Small intestine (tissue), 7 donors: ENCODE results near the gene PRKD2. TPM values are rescaled to one million over a fixed set of nuclear protein-coding genes. Genes with fewer than 3 reads are reported as not detected.

ENCODE experiments used
- DNase-seq, 2 donors: peaks; one replicate each; pipeline versions ENCODE4 v3.0.0 to v3.0.0-alpha.2; 2013
- FAIRE-seq: peaks from 2 replicates; lab custom pipeline; 2012; peaks lifted over from hg19 to GRCh38; lab: Jason Lieb, UNC
- H3K27ac ChIP-seq, 3 donors: one replicate each; pipeline ENCODE4 v1.5.1; 2013; ENCODE audit warnings: low read length in 2 of 3, mild to moderate bottlenecking in 2 of 3, control low read depth in 1 of 3, inconsistent platforms in 1 of 3, low read depth in 1 of 3, moderate library complexity in 1 of 3
- H3K27me3 ChIP-seq, 3 donors: one replicate each; pipeline ENCODE4 v1.6.1; 2013; ENCODE audit warnings: low read length in 3 of 3, inconsistent platforms in 1 of 3; ENCODE audit not compliant: control insufficient read depth in 3 of 3, insufficient read depth in 3 of 3
- H3K36me3 ChIP-seq, 3 donors: one replicate each; pipeline ENCODE4 v1.6.1; 2013; ENCODE audit warnings: low read length in 3 of 3, inconsistent platforms in 1 of 3, low read depth in 1 of 3, mild to moderate bottlenecking in 1 of 3, moderate library complexity in 1 of 3; ENCODE audit not compliant: control insufficient read depth in 3 of 3, insufficient read depth in 2 of 3
- H3K4me1 ChIP-seq, 3 donors: one replicate each; pipeline ENCODE4 v1.6.1; 2013; ENCODE audit warnings: low read length in 2 of 3, inconsistent platforms in 1 of 3, low read depth in 1 of 3, mild to moderate bottlenecking in 1 of 3, moderate library complexity in 1 of 3; ENCODE audit not compliant: control insufficient read depth in 3 of 3, insufficient read depth in 2 of 3
- H3K4me3 ChIP-seq, 3 donors: one replicate each; pipeline ENCODE4 v1.5.1; 2013; ENCODE audit warnings: low read length in 3 of 3, control low read depth in 1 of 3, inconsistent platforms in 1 of 3, low read depth in 1 of 3, mild to moderate bottlenecking in 1 of 3, moderate library complexity in 1 of 3
- H3K9me3 ChIP-seq, 2 donors: one replicate each; pipeline ENCODE4 v1.6.1; 2013; ENCODE audit warnings: low read depth in 1 of 2, low read length in 1 of 2; ENCODE audit not compliant: control insufficient read depth in 2 of 2, insufficient read depth in 1 of 2
- WGBS, 3 donors: extraction: QIAGEN DNeasy Blood & Tissue Kit; methylation state at CpG; one replicate each; pipeline ENCODE4 v1.1.7; 2013; 5-methylcytosine and 5-hydroxymethylcytosine counted together
- polyA plus RNA-seq, 4 donors: library from polyadenylated mRNA; stranded (reverse) in 3 of 4; unstranded in 1 of 4; fragments of 200-250 nt in 3 of 4; fragments of 120-200 nt in 1 of 4; gene quantifications; one replicate each; pipeline versions ENCODE4 v1.2.1 to v1.2.3, GENCODE V29; 2013
- donor health status: healthy with polysubstance abuse.
- donor health status: control.
- donor health status: control.
- donor health status: Bipolar disorder and iron deficiency.
- donor health status: healthy.

PRKD2 gene
- polyA plus RNA-seq, 4 donors, result 30.7 to 87.4 (median 57.6) TPM

DNA sequence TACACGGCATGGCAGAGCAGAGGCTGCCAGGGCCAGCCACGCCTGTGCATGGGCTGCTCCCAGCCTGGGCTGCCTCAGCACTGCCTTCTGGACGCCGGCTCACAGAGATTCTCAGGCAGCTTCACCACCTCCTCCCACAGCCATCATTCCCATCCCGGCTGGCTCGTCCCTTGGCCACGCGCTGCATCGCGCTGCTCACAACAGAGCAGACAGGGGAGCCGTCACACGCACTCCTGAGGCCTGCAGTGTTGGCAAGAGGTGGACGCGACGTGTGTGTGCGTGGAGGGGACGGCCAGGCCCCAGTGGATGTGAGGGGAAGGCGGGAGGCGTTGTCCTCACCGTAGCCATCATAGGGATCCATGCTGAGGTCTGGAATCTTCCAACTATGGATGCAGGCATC is 7.6 kb upstream of the PRKD2 start:
- Histone ChIP-seq H3K4me3 (no peak overlapping the region), H3K9me3 (no peaks in the 10 kb centered on the region), H3K27ac (no peak overlapping the region), H3K4me1 (peaks cover 0 to 4% (median 0%) of the 10 kb centered on the region in 3 donors), H3K27me3 (no peaks in the 10 kb centered on the region), H3K36me3 (peaks cover 21 to 99% (median 40%) of the 10 kb centered on the region in 3 donors)
- FAIRE-seq, result no peak
- DNase-seq, result no peak
- WGBS, 3 donors, result 88 to 92% (median 88%) methylated on average over 19 to 20 of the region's 20 CpGs

DNA sequence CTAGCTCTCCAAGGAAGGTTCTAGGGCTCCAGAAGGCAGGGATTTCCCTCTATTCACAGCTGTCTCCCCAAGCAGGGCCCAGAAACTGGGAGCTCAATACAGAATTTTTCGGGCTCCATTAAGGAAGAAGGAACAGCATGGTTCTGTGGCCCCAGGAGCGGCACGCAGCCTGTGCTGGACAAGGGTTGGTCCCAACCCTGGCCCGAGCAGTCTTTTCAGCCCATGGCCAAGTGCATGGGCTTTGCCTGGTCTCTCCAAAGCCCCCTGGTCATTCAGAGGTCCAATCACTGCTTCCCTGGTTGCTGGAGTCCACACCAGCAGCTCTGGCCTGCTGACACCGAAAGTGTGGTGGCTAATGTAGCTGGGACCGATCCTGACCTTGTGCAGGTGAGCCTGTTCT is 6.6 kb upstream of the PRKD2 start:
- DNase-seq, result no peak
- 93 to 96% (median 95%) methylated on average over 6 of the region's 6 CpGs for WGBS, 3 donors
- H3K36me3 ChIP-seq, result peaks cover 16 to 99% (median 35%) of the 10 kb centered on the region in 3 donors
- no peak for FAIRE-seq
- no peak overlapping the region for H3K27ac ChIP-seq
- H3K9me3 ChIP-seq, result no peaks in the 10 kb centered on the region
- H3K4me3 ChIP-seq, result no peak overlapping the region
- H3K27me3 ChIP-seq, result no peaks in the 10 kb centered on the region
- H3K4me1 ChIP-seq, result peaks cover 0 to 4% (median 0%) of the 10 kb centered on the region in 3 donors

DNA sequence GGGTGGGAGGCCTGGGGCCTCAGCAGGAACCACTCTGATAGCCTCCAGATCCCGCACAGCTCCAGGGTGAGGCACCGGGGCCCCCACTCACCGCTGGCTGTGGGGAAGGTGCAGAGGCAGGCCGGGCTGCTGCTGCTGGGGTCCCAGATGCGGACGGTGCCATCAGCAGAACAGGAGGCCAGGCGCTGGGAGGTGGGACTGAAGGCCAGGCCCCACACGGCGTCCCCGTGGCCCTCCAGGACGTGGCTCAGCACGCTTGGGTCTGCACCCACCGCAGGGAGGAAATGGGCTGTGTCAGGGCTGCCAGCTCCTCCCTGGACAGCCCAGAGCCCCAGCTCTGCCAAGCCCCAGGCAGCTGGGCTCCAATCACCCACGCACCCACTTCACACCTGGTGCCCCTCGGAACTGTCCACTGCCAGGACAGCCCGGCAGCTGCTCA is 6.1 kb upstream of the PRKD2 start:
- Histone ChIP-seq H3K27ac (no peak overlapping the region), H3K4me3 (no peak overlapping the region), H3K36me3 (peaks cover 16 to 98% (median 34%) of the 10 kb centered on the region in 3 donors), H3K9me3 (no peaks in the 10 kb centered on the region), H3K27me3 (no peaks in the 10 kb centered on the region), H3K4me1 (peaks cover 0 to 4% (median under 1%) of the 10 kb centered on the region in 3 donors)
- 74 to 95% (median 81%) methylated on average over 14 to 16 of the region's 16 CpGs for WGBS, 3 donors
- DNase-seq (no peak), FAIRE-seq (no peak)

DNA sequence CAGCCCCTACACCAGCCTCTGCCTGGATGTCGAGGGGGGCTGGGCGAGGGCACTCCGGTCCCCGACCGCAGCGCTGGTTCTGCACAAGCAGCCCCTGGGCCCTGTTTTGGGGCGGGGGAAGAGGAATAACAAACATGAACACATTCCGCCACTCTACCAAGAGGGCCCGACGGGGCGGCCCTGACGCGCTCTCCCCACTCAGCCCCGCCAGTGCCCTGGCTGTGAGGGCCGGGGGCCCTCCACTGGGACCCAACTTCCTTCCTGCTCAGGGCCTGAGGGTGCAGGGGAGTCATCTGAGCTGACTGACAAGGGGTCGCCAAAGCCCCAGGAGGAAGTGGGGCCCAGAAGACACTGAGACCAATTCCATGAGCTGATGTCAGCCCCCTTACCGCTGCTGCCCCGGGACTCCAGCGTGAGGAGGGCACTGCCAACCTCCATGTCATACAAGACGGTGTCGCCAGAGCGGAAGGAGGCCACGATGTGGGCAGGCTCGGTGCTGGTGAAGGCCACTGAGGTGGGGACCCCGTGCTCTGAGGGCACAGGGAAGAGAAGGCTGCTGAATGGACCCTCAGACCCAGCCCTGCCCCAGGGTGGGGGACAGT is 5.6 kb upstream of the PRKD2 start:
- DNase-seq (no peak), FAIRE-seq (no peak)
- Histone ChIP-seq H3K36me3 (peaks cover 16 to 95% (median 32%) of the 10 kb centered on the region in 3 donors), H3K4me3 (no peak overlapping the region), H3K27me3 (no peaks in the 10 kb centered on the region), H3K9me3 (no peaks in the 10 kb centered on the region), H3K27ac (no peak overlapping the region), H3K4me1 (peaks cover 0 to 8% (median 3%) of the 10 kb centered on the region in 3 donors)
- 77 to 94% (median 81%) methylated on average over 20 to 25 of the region's 25 CpGs for WGBS, 3 donors

DNA sequence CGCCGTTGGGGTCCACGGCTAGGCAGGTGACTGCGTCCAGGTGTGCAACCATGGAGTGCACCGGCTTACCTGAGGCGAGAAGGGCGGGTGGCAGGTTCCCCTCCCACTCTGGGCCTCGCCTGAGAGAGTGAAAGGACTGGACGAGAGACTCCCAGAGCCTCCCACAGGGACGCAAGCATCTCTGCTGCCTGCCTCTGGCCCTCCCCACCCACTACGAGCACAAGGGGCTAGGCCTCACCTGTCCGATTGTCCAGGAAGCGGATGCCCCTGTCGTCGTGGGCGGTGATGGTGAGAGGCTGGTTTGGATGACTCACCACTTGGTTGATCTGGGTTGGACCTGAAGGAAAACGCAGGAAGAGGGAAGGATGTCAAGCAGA is 5.1 kb upstream of the PRKD2 start:
- Histone ChIP-seq H3K27ac (no peak overlapping the region), H3K36me3 (peaks cover 16 to 90% (median 27%) of the 10 kb centered on the region in 3 donors), H3K4me1 (peaks cover 0 to 11% (median 3%) of the 10 kb centered on the region in 3 donors), H3K4me3 (no peak overlapping the region), H3K9me3 (no peaks in the 10 kb centered on the region), H3K27me3 (no peaks in the 10 kb centered on the region)
- no peak for DNase-seq
- FAIRE-seq, result no peak
- 84 to 85% (median 85%) methylated on average over 17 of the region's 17 CpGs for WGBS, 3 donors

DNA sequence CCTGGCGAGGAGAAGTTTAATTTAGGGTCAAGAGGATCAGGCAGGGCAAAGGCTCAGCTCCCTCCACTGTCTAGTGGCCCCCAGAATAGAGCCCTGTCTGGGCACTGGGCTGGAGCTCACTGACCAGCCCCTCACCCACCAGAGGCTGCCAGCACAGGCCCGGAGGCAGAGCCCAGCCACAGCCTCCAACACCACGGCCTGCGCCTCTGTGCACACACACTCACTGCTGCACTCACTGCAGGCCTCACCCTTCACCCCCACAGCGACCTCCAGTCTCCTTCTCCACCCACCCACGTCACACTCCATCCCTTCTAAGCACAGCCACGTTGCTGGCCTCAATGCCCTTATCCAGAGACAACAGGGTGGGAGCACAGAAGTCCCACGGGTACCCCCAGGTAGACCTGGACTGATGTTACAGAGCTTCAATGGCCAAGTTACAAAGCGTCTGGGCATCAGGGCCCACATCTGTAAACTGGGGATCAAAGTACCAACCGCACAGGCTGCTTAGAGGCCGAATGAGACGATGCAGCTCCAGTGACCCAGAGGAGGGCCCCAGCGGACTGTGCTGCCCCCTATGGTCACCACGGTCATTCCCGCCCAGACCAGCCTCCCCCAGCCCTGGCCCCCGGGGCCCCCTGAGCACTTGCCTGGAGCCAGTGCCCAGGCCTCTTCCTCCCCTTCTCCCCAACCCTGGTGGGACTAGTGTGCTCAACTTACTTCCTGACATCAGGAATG is 4.5 kb upstream of the PRKD2 start:
- DNase-seq, result peak in 1 of 2 donors; percentile 36
- no peak for FAIRE-seq
- Histone ChIP-seq H3K36me3 (peaks cover 16 to 84% (median 26%) of the 10 kb centered on the region in 3 donors), H3K9me3 (no peaks in the 10 kb centered on the region), H3K4me1 (peaks cover 0 to 11% (median 3%) of the 10 kb centered on the region in 3 donors), H3K27ac (no peak overlapping the region), H3K27me3 (no peaks in the 10 kb centered on the region), H3K4me3 (no peak overlapping the region)
- WGBS, 3 donors, result 77 to 81% (median 78%) methylated on average over 15 to 16 of the region's 16 CpGs

DNA sequence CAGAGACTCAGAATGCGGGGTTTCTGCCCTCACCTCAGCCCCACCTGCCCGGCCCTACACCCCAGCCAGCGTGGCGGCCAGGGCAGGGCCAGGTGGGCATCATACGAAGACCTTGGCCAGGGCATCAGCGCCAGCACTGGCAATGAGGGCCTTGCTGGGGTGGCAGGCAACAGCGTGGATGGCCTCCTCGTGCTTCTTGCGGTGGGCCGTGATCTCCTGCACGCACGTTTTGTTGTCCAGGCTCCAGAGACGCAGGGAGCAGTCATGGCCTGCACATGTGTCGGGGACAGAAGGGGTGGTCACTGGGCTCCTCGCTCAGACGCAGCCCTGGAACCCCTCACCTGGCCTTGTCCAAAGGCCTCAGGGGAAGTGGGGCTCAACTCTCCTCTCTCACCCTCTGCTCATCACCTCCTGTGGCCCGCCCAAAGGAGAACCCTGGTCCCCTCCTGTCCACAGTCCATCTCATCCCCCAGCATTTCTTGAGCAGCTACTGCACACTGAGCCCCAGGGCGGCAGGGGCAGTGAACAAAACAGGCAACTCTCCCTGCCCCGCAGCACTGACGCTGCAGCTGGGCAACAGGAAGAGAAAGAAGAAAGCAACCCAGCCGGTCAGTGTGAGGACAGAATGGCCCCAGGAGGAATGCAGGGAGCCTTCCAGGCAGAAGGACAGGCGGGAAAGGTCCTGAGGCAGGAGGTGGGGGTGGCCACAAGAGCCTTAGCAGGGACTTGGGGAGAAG is 3.8 kb upstream of the PRKD2 start:
- FAIRE-seq (no peak), DNase-seq (no peak)
- Histone ChIP-seq H3K9me3 (no peaks in the 10 kb centered on the region), H3K4me3 (no peak overlapping the region), H3K27me3 (no peaks in the 10 kb centered on the region), H3K27ac (no peak overlapping the region), H3K4me1 (peaks cover 0 to 11% (median 3%) of the 10 kb centered on the region in 3 donors), H3K36me3 (peaks cover 14 to 77% (median 23%) of the 10 kb centered on the region in 3 donors)
- 91 to 96% (median 94%) methylated on average over 21 to 22 of the region's 22 CpGs for WGBS, 3 donors
